ENCODE data around the gene ERVK3-1. TPM values are rescaled to one million over a fixed set of nuclear protein-coding genes. Genes with fewer than 3 reads are reported as not detected.

The ERVK3-1 gene
- total and polyA plus RNA-seq, 2 of the 13 experiments (the other 11 are each of a cell fraction or from before 2014, with no cell fraction given) = 28.5 to 38.7 TPM

- TF ChIP-seq ZNF703 (CRISPR knock-in tag; IDR thresholded peaks at IDR 0.05; ENCODE audit: borderline replicate concordance) (no peak), ZNF660 (CRISPR knock-in tag; IDR thresholded peaks at IDR 0.05; ENCODE audit: borderline replicate concordance, low read depth) (no peak), ZNF446 (CRISPR knock-in tag; IDR thresholded peaks at IDR 0.05) (peak; percentile 79; the same call in 1 of the 2 replicates), SMAD3 (CRISPR knock-in tag; IDR thresholded peaks at IDR 0.05) (peak; percentile 66; the same call in 1 of the 2 replicates), HNF4G (IDR thresholded peaks at IDR 0.05; ENCODE audit: borderline replicate concordance, low read depth, low read length) (no peak; the same call in 1 of the 2 replicates), HNF4G (CRISPR knock-in tag; IDR thresholded peaks at IDR 0.05; ENCODE audit: borderline replicate concordance, low read depth) (no peak), SAP130 (CRISPR knock-in tag; IDR thresholded peaks at IDR 0.05; ENCODE audit: low read depth) (peak; percentile 81), CBX5 (CRISPR knock-in tag; IDR thresholded peaks at IDR 0.05; ENCODE audit: borderline replicate concordance) (peak; percentile 24; the same call in 1 of the 2 replicates), SMAD1 (CRISPR knock-in tag; IDR thresholded peaks at IDR 0.05; ENCODE audit: borderline replicate concordance, low read depth) (peak; percentile 16; the same call in 1 of the 2 replicates), ZNF710 (CRISPR knock-in tag; IDR thresholded peaks at IDR 0.05; ENCODE audit: borderline replicate concordance) (no peak), TEAD3 (CRISPR knock-in tag; optimal IDR thresholded peaks at IDR 0.05; ENCODE audit: borderline replicate concordance) (no peak), ZNF20 (CRISPR knock-in tag; IDR thresholded peaks at IDR 0.05) (no peak), ZNF597 (CRISPR knock-in tag; IDR thresholded peaks at IDR 0.05) (no peak), BRD4 (CRISPR knock-in tag; IDR thresholded peaks at IDR 0.05) (no peak), STAT5B (CRISPR knock-in tag; IDR thresholded peaks at IDR 0.05) (no peak), ZNF530 (CRISPR knock-in tag; IDR thresholded peaks at IDR 0.05; ENCODE audit: low read depth) (no peak), ZNF17 (CRISPR knock-in tag; IDR thresholded peaks at IDR 0.05) (no peak), ZNF891 (CRISPR knock-in tag; IDR thresholded peaks at IDR 0.05) (no peak; the same call in 1 of the 2 replicates), ZNF101 (CRISPR knock-in tag; IDR thresholded peaks at IDR 0.05; ENCODE audit: borderline replicate concordance, low read depth) (no peak), KDM5A (IDR thresholded peaks at IDR 0.05; ENCODE audit: borderline replicate concordance, low read length) (no peak; the same call in 1 of the 2 replicates), ZZZ3 (CRISPR knock-in tag; IDR thresholded peaks at IDR 0.05; ENCODE audit: borderline replicate concordance) (peak; percentile 7; the same call in 1 of the 2 replicates), SALL1 (CRISPR knock-in tag; IDR thresholded peaks at IDR 0.05) (peak; percentile 79), HIVEP1 (CRISPR knock-in tag; IDR thresholded peaks at IDR 0.05) (no peak), GABPB1 (CRISPR knock-in tag; IDR thresholded peaks at IDR 0.05) (peak; percentile 88), ZNF552 (CRISPR knock-in tag; IDR thresholded peaks at IDR 0.05; ENCODE audit: borderline replicate concordance) (0 out of 2 replicates have a peak, but pooled peaks have one; percentile 48), GPN1 (CRISPR knock-in tag; IDR thresholded peaks at IDR 0.05; ENCODE audit: borderline replicate concordance) (no peak), CHD4 (IDR thresholded peaks at IDR 0.05; ENCODE audit: borderline replicate concordance, low read length) (no peak), ZGPAT (CRISPR knock-in tag; IDR thresholded peaks at IDR 0.05) (peak; percentile 68)
Observed at GRCh38 chr19:58278541-58279041, 26.6 kb upstream of the ERVK3-1 start, which contains the start of gene ZNF8 (continued).
